Measurements from ENCODE around the gene TNS2.
"Not testable (repeated sequence)": the region's sequence is repeated elsewhere in the genome, so short reads cannot be mapped to it uniquely, and the experiment has no call there.

The TNS2 gene, protein sequence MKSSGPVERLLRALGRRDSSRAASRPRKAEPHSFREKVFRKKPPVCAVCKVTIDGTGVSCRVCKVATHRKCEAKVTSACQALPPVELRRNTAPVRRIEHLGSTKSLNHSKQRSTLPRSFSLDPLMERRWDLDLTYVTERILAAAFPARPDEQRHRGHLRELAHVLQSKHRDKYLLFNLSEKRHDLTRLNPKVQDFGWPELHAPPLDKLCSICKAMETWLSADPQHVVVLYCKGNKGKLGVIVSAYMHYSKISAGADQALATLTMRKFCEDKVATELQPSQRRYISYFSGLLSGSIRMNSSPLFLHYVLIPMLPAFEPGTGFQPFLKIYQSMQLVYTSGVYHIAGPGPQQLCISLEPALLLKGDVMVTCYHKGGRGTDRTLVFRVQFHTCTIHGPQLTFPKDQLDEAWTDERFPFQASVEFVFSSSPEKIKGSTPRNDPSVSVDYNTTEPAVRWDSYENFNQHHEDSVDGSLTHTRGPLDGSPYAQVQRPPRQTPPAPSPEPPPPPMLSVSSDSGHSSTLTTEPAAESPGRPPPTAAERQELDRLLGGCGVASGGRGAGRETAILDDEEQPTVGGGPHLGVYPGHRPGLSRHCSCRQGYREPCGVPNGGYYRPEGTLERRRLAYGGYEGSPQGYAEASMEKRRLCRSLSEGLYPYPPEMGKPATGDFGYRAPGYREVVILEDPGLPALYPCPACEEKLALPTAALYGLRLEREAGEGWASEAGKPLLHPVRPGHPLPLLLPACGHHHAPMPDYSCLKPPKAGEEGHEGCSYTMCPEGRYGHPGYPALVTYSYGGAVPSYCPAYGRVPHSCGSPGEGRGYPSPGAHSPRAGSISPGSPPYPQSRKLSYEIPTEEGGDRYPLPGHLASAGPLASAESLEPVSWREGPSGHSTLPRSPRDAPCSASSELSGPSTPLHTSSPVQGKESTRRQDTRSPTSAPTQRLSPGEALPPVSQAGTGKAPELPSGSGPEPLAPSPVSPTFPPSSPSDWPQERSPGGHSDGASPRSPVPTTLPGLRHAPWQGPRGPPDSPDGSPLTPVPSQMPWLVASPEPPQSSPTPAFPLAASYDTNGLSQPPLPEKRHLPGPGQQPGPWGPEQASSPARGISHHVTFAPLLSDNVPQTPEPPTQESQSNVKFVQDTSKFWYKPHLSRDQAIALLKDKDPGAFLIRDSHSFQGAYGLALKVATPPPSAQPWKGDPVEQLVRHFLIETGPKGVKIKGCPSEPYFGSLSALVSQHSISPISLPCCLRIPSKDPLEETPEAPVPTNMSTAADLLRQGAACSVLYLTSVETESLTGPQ (N-terminal part only)

DNA sequence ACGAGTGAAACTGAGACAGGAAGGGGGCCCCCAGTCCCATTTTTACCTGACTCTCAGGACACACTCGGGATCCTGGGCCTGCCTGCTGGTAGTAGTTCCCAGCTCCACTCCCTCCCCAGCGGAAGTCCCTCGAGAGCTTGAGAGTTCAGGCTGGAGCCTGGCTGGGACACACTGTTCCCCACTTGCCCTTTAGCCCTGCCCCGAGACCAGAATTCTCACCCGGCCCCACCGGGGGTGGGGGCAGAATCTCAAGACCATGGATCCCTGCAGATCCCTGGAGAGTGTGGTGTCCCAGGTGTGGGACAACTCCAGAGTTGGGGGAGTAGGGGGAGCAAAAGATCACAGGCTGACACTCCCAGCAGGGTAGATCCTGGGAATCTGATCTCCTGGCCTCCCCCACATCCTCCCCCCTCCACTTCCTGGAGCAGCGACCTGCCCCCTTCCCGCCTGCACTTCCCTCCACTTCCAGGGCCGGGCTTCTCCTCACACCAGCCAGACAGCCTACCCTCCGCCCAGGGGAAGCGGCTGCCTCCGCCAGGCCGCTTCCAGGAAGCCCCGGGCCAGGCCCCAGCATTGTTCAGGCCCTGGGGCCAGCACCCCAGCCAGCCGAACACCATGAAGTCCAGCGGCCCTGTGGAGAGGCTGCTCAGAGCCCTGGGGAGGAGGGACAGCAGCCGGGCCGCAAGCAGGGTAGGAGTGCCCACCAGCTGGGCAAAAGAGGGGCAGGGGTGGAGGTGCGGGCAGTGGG, at the start of gene TNS2:
Gene TNS2, plus strand, starts transcription at position 495 of the 748 bp plus-strand sequence. Its CDS starts 121 bp downstream, at position 616.
- FAIRE-seq (no peak), DNase-seq (ENCODE audit: insufficient read length, low spot score) (no peak)

- no peak for FAIRE-seq
- no peak for DNase-seq (ENCODE audit: insufficient read length, low spot score)
Measured at GRCh38 chr12:53004178-53004577, 45.7 kb upstream of the TNS2 start.

DNA sequence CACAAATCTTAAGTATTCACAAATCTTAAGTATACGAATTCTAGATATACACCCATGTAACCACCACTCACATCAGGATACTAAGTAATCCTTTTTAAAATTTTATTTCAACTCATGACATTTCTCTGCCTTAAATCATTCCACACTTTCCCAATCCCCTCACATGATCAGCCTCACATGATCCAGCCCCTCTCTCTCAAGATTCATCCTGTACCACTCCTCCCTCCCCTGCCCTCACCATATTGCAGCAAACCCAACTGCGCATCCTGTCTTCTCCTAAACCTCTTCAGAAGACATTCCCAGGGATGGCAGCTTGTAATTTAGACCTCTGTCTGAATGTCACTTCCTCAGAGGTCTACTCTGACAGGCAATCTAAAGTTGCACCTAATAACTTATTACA, 45.3 kb upstream of the TNS2 start:
- no peak for DNase-seq (ENCODE audit: insufficient read length, low spot score)
- FAIRE-seq, result no peak

GRCh38 chr12:53005215-53005985, 44.5 kb upstream of the TNS2 start:
- no peak for DNase-seq (ENCODE audit: insufficient read length, low spot score)
- no peak for FAIRE-seq

DNA sequence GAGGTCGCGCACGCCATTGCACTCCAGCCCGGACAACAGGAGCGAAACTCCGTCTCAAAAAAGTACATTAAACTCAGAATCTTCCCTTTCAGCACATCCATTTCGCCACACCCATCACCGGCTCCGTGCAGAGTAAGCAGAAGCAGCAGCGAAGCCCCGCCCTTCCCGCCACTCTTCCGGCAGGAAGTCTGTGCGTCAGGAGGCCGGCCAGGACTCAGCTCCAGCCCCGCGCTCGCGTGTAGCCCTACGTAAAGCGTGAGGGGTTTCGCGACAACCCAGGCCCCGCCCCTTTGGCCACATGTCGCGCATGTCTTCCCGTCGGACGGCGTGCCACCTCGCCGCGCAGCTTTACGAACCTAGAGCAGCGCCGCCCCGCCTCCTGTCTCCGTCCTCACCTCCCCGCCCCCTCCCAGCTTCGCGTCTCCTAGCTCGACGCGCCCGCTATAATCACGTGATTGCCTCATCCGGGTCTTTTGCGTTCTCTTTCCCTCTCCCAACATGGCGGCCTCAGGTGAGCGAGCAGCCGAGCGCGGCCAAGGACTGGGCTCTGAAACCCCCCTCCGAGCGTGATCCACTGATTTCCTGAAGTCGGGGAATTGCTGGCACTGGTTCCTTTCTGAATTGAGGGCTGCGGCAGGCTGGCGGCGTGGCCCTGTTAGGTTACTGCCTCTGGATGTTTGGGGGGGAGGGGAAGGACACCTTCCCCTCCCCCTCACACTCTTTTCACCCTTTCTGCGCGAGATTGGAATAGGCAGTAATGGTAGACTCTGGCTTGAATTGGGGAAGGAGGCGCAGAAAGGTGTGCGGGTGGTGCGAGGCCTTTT, 43.7 kb upstream of the TNS2 start, which contains the start of gene EIF4B:
Gene EIF4B, plus strand, starts transcription at position 471 of the 824 bp plus-strand sequence. Its CDS starts 28 bp downstream, at position 499.
- peak; percentile 92 for DNase-seq (ENCODE audit: insufficient read length, low spot score)

GRCh38 chr12:53006810-53007309, 43.0 kb upstream of the TNS2 start:
- FAIRE-seq (peak; percentile 75), DNase-seq (ENCODE audit: insufficient read length, low spot score) (peak; percentile 36)

More for the DNA sequence above, 43.7 kb upstream of the TNS2 start, which contains the start of gene EIF4B:
- peak; percentile 97 for FAIRE-seq

DNA sequence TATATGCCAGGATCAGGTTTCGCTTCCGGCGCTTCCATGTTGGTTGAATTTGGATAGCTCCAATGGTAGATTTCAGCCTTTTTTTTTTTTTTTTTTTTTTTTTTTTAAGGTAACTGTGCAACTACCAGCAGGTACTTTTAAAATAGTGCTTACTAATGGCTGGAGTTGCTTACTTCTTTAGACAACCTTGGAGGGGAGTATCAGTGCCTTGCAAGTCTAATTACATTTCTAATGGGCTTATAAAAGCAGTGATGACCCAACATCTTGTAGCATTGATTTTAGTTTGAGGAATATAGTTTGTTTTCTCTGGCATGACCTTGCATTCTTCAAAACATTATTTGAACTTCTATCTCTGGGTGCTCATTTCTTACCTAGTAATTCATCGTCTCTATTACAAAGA, 42.5 kb upstream of the TNS2 start:
- no peak for FAIRE-seq
- DNase-seq (ENCODE audit: insufficient read length, low spot score), result no peak

GRCh38 chr12:53008760-53009159, 41.1 kb upstream of the TNS2 start:
- DNase-seq (ENCODE audit: insufficient read length, low spot score); FAIRE-seq: not testable (repeated sequence)

GRCh38 chr12:53010955-53011354, 38.9 kb upstream of the TNS2 start:
- DNase-seq (ENCODE audit: insufficient read length, low spot score) (no peak), FAIRE-seq (no peak)

DNA sequence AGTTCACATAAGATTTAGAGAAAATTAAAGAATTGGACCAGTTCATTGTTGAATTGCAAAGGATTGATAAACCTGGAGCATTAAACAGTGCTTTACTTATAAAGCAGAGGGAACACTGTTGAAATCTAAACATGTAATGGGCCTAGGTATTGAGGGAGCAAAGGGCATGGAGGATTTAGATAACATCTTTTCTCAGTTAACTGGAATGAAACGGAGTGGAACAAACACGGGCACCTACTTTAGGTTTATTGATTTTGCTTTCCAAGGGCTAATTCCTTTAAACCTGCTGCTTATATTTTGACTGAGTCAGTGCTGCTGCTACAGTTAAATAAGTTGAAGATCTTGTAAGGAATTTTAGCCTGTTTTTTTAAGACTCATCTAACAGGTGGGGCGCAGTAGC, 38.0 kb upstream of the TNS2 start:
- FAIRE-seq, result no peak

GRCh38 chr12:53012928-53013327, 36.9 kb upstream of the TNS2 start:
- FAIRE-seq, result no peak
- DNase-seq (ENCODE audit: insufficient read length, low spot score), result no peak

More for the DNA sequence above, 38.0 kb upstream of the TNS2 start:
- DNase-seq (ENCODE audit: insufficient read length, low spot score), result no peak

DNA sequence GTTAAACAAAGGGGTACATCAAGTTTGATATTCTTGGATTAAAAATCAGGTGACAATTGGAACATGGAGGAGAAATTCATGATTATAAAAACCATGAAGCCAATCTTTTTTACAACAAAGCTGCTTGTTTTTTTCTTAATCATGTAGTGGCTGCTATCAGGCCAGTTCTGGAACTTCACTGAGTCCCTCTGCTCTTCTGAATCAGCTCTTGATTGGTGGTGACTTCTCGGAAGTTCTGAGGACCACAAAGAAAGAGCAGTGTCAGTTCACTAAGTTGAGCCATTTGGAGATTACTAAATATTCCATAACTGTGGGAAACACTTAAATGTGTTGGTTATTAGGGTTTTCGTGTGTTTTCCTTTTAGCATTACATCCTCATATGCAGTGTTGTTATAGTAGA, 35.2 kb upstream of the TNS2 start:
- no peak for FAIRE-seq
- DNase-seq (ENCODE audit: insufficient read length, low spot score), result no peak

- FAIRE-seq, result no peak
- DNase-seq (ENCODE audit: insufficient read length, low spot score), result no peak
Measured at GRCh38 chr12:53025250-53025649, 24.6 kb upstream of the TNS2 start.

DNA sequence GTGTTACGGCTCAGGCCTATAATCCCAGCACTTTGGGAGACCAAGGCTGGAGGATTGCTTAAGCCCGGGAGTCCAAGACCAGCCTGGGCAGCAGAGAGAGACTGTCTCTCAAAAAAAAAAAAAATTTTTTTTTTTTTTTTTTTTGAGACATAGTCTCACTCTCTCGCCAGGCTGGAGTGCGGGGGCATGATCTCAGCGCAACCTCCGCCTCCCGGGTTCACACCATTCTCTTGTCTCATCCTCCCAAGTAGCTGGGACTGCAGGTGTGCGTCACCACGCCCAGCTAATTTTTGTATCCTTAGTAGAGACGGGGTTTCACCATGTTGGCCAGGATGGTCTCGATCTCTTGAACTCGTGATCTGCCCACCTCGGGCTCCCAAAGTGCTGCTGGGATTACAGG, 22.9 kb upstream of the TNS2 start:
- not testable (repeated sequence) for FAIRE-seq; DNase-seq (ENCODE audit: insufficient read length, low spot score)

GRCh38 chr12:53031616-53032015, 18.2 kb upstream of the TNS2 start:
- FAIRE-seq (no peak), DNase-seq (ENCODE audit: insufficient read length, low spot score) (no peak)

- not testable (repeated sequence) for DNase-seq (ENCODE audit: insufficient read length, low spot score); FAIRE-seq
Measured at GRCh38 chr12:53033832-53034231, 16.0 kb upstream of the TNS2 start.

- DNase-seq (ENCODE audit: insufficient read length, low spot score) (no peak), FAIRE-seq (no peak)
Measured at GRCh38 chr12:53034459-53034858, 15.4 kb upstream of the TNS2 start.

GRCh38 chr12:53036802-53037201, 13.1 kb upstream of the TNS2 start:
- no peak for DNase-seq (ENCODE audit: insufficient read length, low spot score)
- FAIRE-seq, result no peak
